Measurements from ENCODE around the gene SPTSSB. TPM values are rescaled to one million over a fixed set of nuclear protein-coding genes. Genes with fewer than 3 reads are reported as not detected.

SPTSSB gene
- total and polyA plus RNA-seq, 2 experiments from 2014 or later, result 23.5 to 33.5 TPM

DNA sequence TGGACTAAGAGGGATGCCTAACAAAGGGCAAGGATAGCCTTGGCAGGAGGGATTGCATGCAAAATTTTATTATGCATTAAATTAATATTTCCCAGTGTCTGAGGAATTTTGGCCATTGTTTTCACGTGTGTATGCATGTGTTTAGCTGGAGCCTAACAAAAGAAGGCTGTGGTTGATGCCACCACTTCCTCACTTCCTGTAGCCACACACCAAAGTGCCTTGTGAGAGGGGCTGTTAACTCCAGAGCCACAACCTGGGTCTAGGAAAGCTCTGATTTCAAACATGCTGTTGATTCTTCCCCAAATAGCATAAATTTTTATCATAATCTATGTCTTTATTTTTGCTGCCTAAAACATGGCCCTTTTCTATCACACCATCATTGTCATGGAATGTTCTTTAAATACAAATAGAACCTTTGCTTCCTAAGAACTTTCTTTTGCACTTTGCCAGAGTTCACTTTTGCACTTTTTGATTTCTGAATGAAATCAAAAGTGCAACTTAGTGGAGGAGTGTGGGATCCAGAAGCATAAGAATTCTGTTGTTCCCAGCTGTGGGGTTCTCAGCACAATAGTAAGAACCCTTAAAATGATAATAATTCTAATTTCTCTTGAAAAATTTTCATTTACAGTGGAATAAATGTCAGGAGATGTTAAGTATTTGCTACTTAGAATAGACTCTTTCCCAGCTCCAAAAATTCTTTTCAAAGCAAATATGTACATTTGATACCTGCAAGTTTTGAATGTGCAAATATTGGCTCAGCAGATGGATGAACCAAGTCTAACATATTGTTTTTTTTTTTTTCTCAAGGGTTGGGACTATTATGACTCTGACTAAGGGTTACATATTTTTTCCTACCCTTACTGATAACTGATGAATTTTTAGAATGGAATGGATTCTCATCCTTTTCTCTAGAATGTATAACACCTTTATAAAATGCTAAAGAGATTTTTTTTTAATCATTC lies 35.6 kb upstream of the SPTSSB start:
- Histone ChIP-seq H3K27ac (ENCODE audit: low read depth) (no peak overlapping the region), H3K4me1 (ENCODE audit: insufficient read depth) (peaks cover 3% of the 10 kb centered on the region; the same call in 1 of the 2 replicates), H3K4me2 (no peak overlapping the region), H3K36me3 (ENCODE audit: insufficient read depth) (no peaks in the 10 kb centered on the region), H3K4me3 (no peak overlapping the region), H3K79me2 (replicated peaks; ENCODE audit: insufficient read depth) (no peaks in the 10 kb centered on the region), H2AFZ (no peak overlapping the region), H3K27me3 (ENCODE audit: insufficient read depth) (no peaks in the 10 kb centered on the region), H3F3A (replicated peaks; ENCODE audit: low read depth) (no peaks in the 10 kb centered on the region), H3K9me2 (ENCODE audit: insufficient read depth) (no peaks in the 10 kb centered on the region), H4K20me1 (replicated peaks; ENCODE audit: insufficient read depth) (no peaks in the 10 kb centered on the region)
- peaks cover 15% of the 10 kb centered on the region; the same call in 2 of the 3 replicates for H3K4me1 Mint-ChIP-seq
- peaks cover 8% of the 10 kb centered on the region; the same call in 2 of the 3 replicates for H3K36me3 Mint-ChIP-seq (ENCODE audit: low read depth)
- no peaks in the 10 kb centered on the region for H3K27me3 Mint-ChIP-seq (ENCODE audit: insufficient read depth, low read depth, poor library complexity)
- TF ChIP-seq, protein P1, sequence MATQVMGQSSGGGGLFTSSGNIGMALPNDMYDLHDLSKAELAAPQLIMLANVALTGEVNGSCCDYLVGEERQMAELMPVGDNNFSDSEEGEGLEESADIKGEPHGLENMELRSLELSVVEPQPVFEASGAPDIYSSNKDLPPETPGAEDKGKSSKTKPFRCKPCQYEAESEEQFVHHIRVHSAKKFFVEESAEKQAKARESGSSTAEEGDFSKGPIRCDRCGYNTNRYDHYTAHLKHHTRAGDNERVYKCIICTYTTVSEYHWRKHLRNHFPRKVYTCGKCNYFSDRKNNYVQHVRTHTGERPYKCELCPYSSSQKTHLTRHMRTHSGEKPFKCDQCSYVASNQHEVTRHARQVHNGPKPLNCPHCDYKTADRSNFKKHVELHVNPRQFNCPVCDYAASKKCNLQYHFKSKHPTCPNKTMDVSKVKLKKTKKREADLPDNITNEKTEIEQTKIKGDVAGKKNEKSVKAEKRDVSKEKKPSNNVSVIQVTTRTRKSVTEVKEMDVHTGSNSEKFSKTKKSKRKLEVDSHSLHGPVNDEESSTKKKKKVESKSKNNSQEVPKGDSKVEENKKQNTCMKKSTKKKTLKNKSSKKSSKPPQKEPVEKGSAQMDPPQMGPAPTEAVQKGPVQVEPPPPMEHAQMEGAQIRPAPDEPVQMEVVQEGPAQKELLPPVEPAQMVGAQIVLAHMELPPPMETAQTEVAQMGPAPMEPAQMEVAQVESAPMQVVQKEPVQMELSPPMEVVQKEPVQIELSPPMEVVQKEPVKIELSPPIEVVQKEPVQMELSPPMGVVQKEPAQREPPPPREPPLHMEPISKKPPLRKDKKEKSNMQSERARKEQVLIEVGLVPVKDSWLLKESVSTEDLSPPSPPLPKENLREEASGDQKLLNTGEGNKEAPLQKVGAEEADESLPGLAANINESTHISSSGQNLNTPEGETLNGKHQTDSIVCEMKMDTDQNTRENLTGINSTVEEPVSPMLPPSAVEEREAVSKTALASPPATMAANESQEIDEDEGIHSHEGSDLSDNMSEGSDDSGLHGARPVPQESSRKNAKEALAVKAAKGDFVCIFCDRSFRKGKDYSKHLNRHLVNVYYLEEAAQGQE (IDR thresholded peaks at IDR 0.05; ENCODE audit: unreplicated experiment), result no peak
- TF ChIP-seq, protein P2, sequence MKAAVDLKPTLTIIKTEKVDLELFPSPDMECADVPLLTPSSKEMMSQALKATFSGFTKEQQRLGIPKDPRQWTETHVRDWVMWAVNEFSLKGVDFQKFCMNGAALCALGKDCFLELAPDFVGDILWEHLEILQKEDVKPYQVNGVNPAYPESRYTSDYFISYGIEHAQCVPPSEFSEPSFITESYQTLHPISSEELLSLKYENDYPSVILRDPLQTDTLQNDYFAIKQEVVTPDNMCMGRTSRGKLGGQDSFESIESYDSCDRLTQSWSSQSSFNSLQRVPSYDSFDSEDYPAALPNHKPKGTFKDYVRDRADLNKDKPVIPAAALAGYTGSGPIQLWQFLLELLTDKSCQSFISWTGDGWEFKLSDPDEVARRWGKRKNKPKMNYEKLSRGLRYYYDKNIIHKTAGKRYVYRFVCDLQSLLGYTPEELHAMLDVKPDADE (IDR thresholded peaks at IDR 0.05), result no peak
- TF ChIP-seq, protein P3, sequence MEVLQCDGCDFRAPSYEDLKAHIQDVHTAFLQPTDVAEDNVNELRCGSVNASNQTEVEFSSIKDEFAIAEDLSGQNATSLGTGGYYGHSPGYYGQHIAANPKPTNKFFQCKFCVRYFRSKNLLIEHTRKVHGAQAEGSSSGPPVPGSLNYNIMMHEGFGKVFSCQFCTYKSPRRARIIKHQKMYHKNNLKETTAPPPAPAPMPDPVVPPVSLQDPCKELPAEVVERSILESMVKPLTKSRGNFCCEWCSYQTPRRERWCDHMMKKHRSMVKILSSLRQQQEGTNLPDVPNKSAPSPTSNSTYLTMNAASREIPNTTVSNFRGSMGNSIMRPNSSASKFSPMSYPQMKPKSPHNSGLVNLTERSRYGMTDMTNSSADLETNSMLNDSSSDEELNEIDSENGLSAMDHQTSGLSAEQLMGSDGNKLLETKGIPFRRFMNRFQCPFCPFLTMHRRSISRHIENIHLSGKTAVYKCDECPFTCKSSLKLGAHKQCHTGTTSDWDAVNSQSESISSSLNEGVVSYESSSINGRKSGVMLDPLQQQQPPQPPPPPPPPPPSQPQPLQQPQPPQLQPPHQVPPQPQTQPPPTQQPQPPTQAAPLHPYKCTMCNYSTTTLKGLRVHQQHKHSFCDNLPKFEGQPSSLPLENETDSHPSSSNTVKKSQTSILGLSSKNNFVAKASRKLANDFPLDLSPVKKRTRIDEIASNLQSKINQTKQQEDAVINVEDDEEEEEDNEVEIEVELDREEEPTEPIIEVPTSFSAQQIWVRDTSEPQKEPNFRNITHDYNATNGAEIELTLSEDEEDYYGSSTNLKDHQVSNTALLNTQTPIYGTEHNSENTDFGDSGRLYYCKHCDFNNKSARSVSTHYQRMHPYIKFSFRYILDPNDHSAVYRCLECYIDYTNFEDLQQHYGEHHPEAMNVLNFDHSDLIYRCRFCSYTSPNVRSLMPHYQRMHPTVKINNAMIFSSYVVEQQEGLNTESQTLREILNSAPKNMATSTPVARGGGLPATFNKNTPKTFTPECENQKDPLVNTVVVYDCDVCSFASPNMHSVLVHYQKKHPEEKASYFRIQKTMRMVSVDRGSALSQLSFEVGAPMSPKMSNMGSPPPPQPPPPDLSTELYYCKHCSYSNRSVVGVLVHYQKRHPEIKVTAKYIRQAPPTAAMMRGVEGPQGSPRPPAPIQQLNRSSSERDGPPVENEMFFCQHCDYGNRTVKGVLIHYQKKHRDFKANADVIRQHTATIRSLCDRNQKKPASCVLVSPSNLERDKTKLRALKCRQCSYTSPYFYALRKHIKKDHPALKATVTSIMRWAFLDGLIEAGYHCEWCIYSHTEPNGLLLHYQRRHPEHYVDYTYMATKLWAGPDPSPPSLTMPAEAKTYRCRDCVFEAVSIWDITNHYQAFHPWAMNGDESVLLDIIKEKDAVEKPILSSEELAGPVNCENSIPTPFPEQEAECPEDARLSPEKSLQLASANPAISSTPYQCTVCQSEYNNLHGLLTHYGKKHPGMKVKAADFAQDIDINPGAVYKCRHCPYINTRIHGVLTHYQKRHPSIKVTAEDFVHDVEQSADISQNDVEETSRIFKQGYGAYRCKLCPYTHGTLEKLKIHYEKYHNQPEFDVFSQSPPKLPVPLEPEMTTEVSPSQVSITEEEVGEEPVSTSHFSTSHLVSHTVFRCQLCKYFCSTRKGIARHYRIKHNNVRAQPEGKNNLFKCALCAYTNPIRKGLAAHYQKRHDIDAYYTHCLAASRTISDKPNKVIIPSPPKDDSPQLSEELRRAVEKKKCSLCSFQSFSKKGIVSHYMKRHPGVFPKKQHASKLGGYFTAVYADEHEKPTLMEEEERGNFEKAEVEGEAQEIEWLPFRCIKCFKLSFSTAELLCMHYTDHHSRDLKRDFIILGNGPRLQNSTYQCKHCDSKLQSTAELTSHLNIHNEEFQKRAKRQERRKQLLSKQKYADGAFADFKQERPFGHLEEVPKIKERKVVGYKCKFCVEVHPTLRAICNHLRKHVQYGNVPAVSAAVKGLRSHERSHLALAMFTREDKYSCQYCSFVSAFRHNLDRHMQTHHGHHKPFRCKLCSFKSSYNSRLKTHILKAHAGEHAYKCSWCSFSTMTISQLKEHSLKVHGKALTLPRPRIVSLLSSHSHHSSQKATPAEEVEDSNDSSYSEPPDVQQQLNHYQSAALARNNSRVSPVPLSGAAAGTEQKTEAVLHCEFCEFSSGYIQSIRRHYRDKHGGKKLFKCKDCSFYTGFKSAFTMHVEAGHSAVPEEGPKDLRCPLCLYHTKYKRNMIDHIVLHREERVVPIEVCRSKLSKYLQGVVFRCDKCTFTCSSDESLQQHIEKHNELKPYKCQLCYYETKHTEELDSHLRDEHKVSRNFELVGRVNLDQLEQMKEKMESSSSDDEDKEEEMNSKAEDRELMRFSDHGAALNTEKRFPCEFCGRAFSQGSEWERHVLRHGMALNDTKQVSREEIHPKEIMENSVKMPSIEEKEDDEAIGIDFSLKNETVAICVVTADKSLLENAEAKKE (CRISPR knock-in tag; IDR thresholded peaks at IDR 0.05), result no peak
- no peak for TF ChIP-seq ZNF114 (CRISPR knock-in tag; IDR thresholded peaks at IDR 0.05)
- ATAC-seq (no peak), DNase-seq (ENCODE audit: low spot score) (no peak)
- no peak overlapping the region for H3K27ac Mint-ChIP-seq
- peaks cover 5% of the 10 kb centered on the region; the same call in 2 of the 3 replicates for H3K9me3 Mint-ChIP-seq
- H3K4me3 Mint-ChIP-seq, result no peak overlapping the region

Data from GM23338 (cell line).